PC-3 (cell line): Measurements from ENCODE around the gene RNF225. TPM values are rescaled to one million over a fixed set of nuclear protein-coding genes. Genes with fewer than 3 reads are reported as not detected.

Experiments used
- ATAC-seq: fragments of 200-7000 bp; cut with Tn5 transposase; 2 replicates; pipeline ENCODE4 v1.9.1; 2020; ENCODE audit warnings: mild to moderate bottlenecking, moderate library complexity
- BruUV-seq: library from RNA; stranded (reverse); fragments of 400-500 nt; replicated peaks from 2 replicates; lab custom pipeline; 2021; lab: Mats Ljungman, UMichigan
- CTCF ChIA-PET: fragments of 300-600 bp; sonication (Branson Sonifier 250); formaldehyde crosslinking; loops from one replicate; lab custom pipeline; 2022; ENCODE audit warnings: antibody characterized with exemption; lab: Charles Lee
- POLR2A ChIA-PET: fragments of 300-600 bp; sonication (Branson Sonifier 250); formaldehyde crosslinking; loops from one replicate; lab custom pipeline; 2022; ENCODE audit warnings: antibody characterized with exemption; ENCODE audit not compliant: unreplicated experiment; lab: Charles Lee
- DNase-seq: peaks from one replicate; pipeline ENCODE4 v3.0.0-alpha.2; 2015
- H2AFZ ChIP-seq: fragments of 300-600 bp; sonication (generic); 2 replicates; pipeline ENCODE4 v1.6.0; 2016; ENCODE audit warnings: antibody characterized with exemption, low read length
- H3F3A ChIP-seq: fragments of 300-600 bp; sonication (generic); one replicate; pipeline ENCODE4 v1.6.0; 2017; ENCODE audit warnings: antibody characterized with exemption, low read length, control low read depth, mild to moderate bottlenecking; ENCODE audit not compliant: unreplicated experiment
- H3K27ac ChIP-seq: fragments of 300-600 bp; sonication (generic); 2 replicates; pipeline ENCODE4 v1.5.1; 2016; ENCODE audit warnings: mild to moderate bottlenecking, low read length
- H3K27me3 ChIP-seq: fragments of 300-600 bp; sonication (generic); 2 replicates; pipeline ENCODE4 v1.6.1; 2016; ENCODE audit warnings: low read length, mixed read lengths
- H3K36me3 ChIP-seq: fragments of 300-600 bp; sonication (generic); 2 replicates; pipeline ENCODE4 v1.6.1; 2016; ENCODE audit warnings: low read depth, mixed run types, low read length, mixed read lengths
- H3K4me1 ChIP-seq: fragments of 300-600 bp; sonication (generic); 2 replicates; pipeline ENCODE4 v1.5.1; 2016; ENCODE audit warnings: low read length; ENCODE audit not compliant: insufficient read depth
- H3K4me2 ChIP-seq: fragments of 300-600 bp; sonication (generic); 2 replicates; pipeline ENCODE4 v1.6.0; 2016; ENCODE audit warnings: low read length
- H3K4me3 ChIP-seq: fragments of 300-600 bp; sonication (generic); 2 replicates; pipeline ENCODE4 v1.5.1; 2016; ENCODE audit warnings: mild to moderate bottlenecking, low read length, mixed read lengths
- H3K79me2 ChIP-seq: fragments of 300-600 bp; sonication (generic); 2 replicates; pipeline ENCODE4 v1.6.1; 2017; ENCODE audit warnings: low read length, mixed read lengths
- H3K9ac ChIP-seq: fragments of 300-600 bp; sonication (generic); 2 replicates; pipeline ENCODE4 v1.6.0; 2016; ENCODE audit warnings: mild to moderate bottlenecking, low read length
- H3K9me2 ChIP-seq: fragments of 300-600 bp; sonication (generic); replicated peaks from 2 replicates; pipeline ENCODE4 v1.6.1; 2016; ENCODE audit warnings: mixed run types, low read length, mixed read lengths
- H3K9me3 ChIP-seq: fragments of 300-600 bp; sonication (generic); 2 replicates; pipeline ENCODE4 v1.6.1; 2016; ENCODE audit warnings: low read length, mixed read lengths
- H4K20me1 ChIP-seq: fragments of 300-600 bp; sonication (generic); 2 replicates; pipeline ENCODE4 v1.6.1; 2016; ENCODE audit warnings: low read length, mixed read lengths
- EZH2 ChIP-seq: fragments of 300-600 bp; sonication (generic); IDR thresholded peaks from one replicate; pipeline ENCODE4 v1.6.1; 2017; ENCODE audit warnings: antibody characterized with exemption, mild to moderate bottlenecking, low read length; ENCODE audit not compliant: unreplicated experiment
- EZH2phosphoT487 ChIP-seq: fragments of 300-600 bp; sonication (generic); IDR thresholded peaks from 2 replicates; pipeline ENCODE4 v1.6.1; 2018; ENCODE audit warnings: mild to moderate bottlenecking, antibody characterized with exemption, low read length, borderline replicate concordance
- intact Hi-C: fragments of 100-400 bp; cut with micrococcal nuclease; formaldehyde crosslinking; loops from 2 replicates; pipeline ENCODE4 v1.9.0; 2023
- total RNA-seq: library from RNA; depleted of rRNA; stranded (reverse); fragments of >200 nt; gene quantifications from 2 replicates; pipeline ENCODE4 v1.2.3, GENCODE V29; 2014
- TF ChIP-seq, protein P1 (sequence below): fragments of 300-600 bp; sonication (generic); conservative IDR thresholded peaks from 2 replicates; pipeline ENCODE4 v1.5.1; 2017; ENCODE audit warnings: antibody characterized with exemption, low read depth, mild to moderate bottlenecking, low read length

The RNF225 gene
- total RNA-seq, 1 experiment from 2014 or later, result 2.2 TPM

DNA sequence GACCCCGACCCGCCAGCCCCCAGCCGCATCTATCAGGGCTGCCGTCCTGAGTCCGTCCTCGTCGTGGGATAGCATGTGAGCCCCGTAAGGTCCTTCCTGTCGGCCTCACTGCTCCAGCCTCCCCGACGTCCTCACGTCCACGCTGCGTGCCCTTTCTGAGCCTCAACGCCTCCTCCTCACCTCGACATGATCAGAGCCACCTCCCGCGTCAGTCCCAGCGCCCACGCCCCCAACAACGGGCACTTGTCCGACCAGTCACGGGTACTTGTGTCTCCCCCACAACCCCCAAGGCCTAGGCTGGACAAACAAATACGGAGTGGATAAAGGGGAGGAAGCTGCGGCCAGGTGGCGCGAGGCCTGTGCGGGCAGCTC, 33.6 kb upstream of the RNF225 start:
- Histone ChIP-seq H3K4me3 (peak overlapping the region; percentile 79), H3F3A (no peaks in the 10 kb centered on the region), H3K27me3 (no peaks in the 10 kb centered on the region), H3K79me2 (0 out of 2 replicates have a peak, but pooled peaks cover 8% of the 10 kb centered on the region), H3K9ac (peak overlapping the region; percentile 90), H3K36me3 (no peaks in the 10 kb centered on the region), H3K4me2 (peak overlapping the region; percentile 91), H3K4me1 (peaks cover 9% of the 10 kb centered on the region), H3K9me3 (no peaks in the 10 kb centered on the region), H3K27ac (peak overlapping the region; percentile 78), H4K20me1 (no peaks in the 10 kb centered on the region), H3K9me2 (no peaks in the 10 kb centered on the region), H2AFZ (peak overlapping the region; percentile 83)
- no TSS peak for BruUV-seq
- ATAC-seq, result peak; percentile 16
- peak; percentile 36 for DNase-seq
- TF ChIP-seq EZH2phosphoT487, result no peak
- ChIA-PET POLR2A (interaction anchor here (0.6 to 1.8 kb wide), 2 partner anchors 31 to 182 kb away, joined by 3 to 7 read pairs; partner anchors contain the start of gene TRIM28), CTCF (interaction anchor here (1.3 kb wide), 1 partner anchor 158 kb away, joined by 5 read pairs; the partner anchor contains the start of gene ZBTB45)
- intact Hi-C loops, result loop anchor here (1.0 kb wide), 1 partner anchor 19 kb away; the partner anchor contains the start of gene ZNF837

DNA sequence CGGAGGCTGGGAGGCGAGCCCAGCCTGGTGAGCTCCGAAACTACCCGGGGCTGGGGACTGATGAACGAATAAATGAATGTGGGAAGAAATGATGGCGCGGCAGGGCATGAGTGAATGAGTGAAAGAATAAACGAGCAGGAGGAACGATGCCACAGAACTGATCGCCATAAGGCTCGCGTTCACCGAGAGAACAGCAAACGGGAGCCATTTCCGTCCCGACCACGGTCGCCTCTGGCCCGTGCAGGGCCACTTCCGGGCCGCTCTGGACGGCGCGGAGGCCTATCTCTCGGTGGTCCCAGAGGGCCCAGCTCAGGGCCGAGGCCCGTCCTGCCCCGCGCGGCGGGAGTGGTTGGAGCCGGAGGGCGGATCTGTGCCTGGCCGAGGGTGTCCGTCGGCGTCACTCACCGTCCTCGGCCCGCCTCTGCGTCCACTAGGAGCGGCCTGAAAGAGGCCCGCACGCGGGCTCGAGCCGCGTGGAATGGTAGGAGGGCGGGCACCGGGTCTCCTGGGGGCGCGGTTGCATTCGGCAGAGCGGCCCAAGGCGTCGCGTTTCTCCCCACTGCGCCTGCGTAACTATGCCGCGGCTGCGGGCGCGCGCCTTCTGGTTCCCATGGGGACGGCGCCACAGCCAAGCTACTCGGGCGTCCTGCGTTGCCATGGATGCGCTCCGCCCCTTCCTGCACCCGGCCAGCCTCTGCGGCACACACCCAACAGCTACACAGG, 33.0 kb upstream of the RNF225 start, which contains the start of gene ZNF497:
ZNF497 (minus strand) TSS at position 480 of the 723 bp plus-strand sequence. CDS start 5,116 bp downstream, outside the sequence.
- peak within 1 kb of the TSS; percentile 79 for H3K4me3 ChIP-seq
- BruUV-seq, result TSS peak; percentile 81
- TF ChIP-seq EZH2, result no peak
- TF ChIP-seq, protein P1, sequence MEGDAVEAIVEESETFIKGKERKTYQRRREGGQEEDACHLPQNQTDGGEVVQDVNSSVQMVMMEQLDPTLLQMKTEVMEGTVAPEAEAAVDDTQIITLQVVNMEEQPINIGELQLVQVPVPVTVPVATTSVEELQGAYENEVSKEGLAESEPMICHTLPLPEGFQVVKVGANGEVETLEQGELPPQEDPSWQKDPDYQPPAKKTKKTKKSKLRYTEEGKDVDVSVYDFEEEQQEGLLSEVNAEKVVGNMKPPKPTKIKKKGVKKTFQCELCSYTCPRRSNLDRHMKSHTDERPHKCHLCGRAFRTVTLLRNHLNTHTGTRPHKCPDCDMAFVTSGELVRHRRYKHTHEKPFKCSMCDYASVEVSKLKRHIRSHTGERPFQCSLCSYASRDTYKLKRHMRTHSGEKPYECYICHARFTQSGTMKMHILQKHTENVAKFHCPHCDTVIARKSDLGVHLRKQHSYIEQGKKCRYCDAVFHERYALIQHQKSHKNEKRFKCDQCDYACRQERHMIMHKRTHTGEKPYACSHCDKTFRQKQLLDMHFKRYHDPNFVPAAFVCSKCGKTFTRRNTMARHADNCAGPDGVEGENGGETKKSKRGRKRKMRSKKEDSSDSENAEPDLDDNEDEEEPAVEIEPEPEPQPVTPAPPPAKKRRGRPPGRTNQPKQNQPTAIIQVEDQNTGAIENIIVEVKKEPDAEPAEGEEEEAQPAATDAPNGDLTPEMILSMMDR, result no peak
- no peak for TF ChIP-seq EZH2phosphoT487
- H3K9me2 ChIP-seq, result no peaks in the 10 kb centered on the region
- peak within 1 kb of the TSS; percentile 91 for H3K4me2 ChIP-seq
- peak; percentile 94 for ATAC-seq
- no peaks in the 10 kb centered on the region for H3K9me3 ChIP-seq
- no peaks in the 10 kb centered on the region for H4K20me1 ChIP-seq
- H3K4me1 ChIP-seq, result peaks cover 9% of the 10 kb centered on the region
- 0 out of 2 replicates have a peak, but pooled peaks cover 8% of the 10 kb centered on the region for H3K79me2 ChIP-seq
- H3K27ac ChIP-seq, result peak within 1 kb of the TSS; percentile 78
- intact Hi-C loops, result loop anchor here (1.0 kb wide), 1 partner anchor 19 kb away; the partner anchor contains the start of gene ZNF837
- H3F3A ChIP-seq, result no peaks in the 10 kb centered on the region
- H3K36me3 ChIP-seq, result no peaks in the 10 kb centered on the region
- ChIA-PET CTCF (interaction anchor here (0.6 to 1.3 kb wide), 3 partner anchors 40 to 157 kb away, joined by 3 to 5 read pairs (median 4); partner anchors contain the start of genes ZBTB45 and ZNF8), POLR2A (interaction anchor here (0.6 to 1.8 kb wide), 5 partner anchors 16 to 181 kb away, joined by 3 to 7 read pairs (median 4); partner anchors contain the start of genes TRIM28 and ZNF544)
- peak; percentile 99 for DNase-seq
- no peaks in the 10 kb centered on the region for H3K27me3 ChIP-seq
- H3K9ac ChIP-seq, result peak within 1 kb of the TSS; percentile 90
- peak within 1 kb of the TSS; percentile 83 for H2AFZ ChIP-seq

DNA sequence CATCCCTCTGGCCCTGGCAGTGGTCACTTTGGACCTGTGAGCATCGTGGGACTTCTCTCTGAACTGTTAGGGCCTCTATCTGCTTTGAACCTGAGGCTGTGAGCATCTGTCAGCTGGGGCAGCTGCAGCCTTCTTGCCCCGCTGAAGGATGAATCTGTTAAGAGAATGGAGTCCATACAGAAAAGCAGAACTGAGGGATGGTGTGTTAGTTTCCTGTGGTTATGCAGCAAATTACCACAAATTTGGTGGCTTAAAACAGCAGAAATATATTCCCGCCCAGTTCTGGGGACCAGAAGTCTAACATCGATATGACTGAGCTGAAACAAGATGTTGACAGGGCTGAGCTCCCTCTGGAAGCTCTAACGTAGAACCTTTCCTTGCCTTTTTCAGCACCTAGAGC, 31.3 kb upstream of the RNF225 start:
- no peak overlapping the region for H3K4me2 ChIP-seq
- no peak overlapping the region for H3K9ac ChIP-seq
- no peak overlapping the region for H3K27ac ChIP-seq
- peaks cover 9% of the 10 kb centered on the region for H3K4me1 ChIP-seq
- no peaks in the 10 kb centered on the region for H3K9me2 ChIP-seq
- TF ChIP-seq, protein P1, result no peak
- TF ChIP-seq EZH2phosphoT487 (no peak), EZH2 (no peak)
- no TSS peak for BruUV-seq
- H4K20me1 ChIP-seq, result no peaks in the 10 kb centered on the region
- DNase-seq (no peak), ATAC-seq (no peak)
- H3K27me3 ChIP-seq, result no peaks in the 10 kb centered on the region
- no peaks in the 10 kb centered on the region for H3K9me3 ChIP-seq
- H3K36me3 ChIP-seq, result no peaks in the 10 kb centered on the region
- ChIA-PET CTCF (interaction anchor here (0.7 kb wide), 1 partner anchor 90 kb away, joined by 8 read pairs; no protein-coding TSS in a partner anchor), POLR2A (interaction anchor here (0.6 kb wide), 1 partner anchor 975 kb away, joined by 3 read pairs; no protein-coding TSS in a partner anchor)
- intact Hi-C loops, result no loop called here
- no peaks in the 10 kb centered on the region for H3F3A ChIP-seq
- no peak overlapping the region for H3K4me3 ChIP-seq
- H2AFZ ChIP-seq, result no peak overlapping the region
- H3K79me2 ChIP-seq, result 0 out of 2 replicates have a peak, but pooled peaks cover 8% of the 10 kb centered on the region
